ENCODE results near the gene BTRC. TPM values are rescaled to one million over a fixed set of nuclear protein-coding genes. Genes with fewer than 3 reads are reported as not detected.
"Not testable (repeated sequence)": the region's sequence is repeated elsewhere in the genome, so short reads cannot be mapped to it uniquely, and the experiment has no call there.

BTRC gene
- 10 to 100 TPM in 11 of 12 donors, not detected in 1; 18.7 to 39.8 (median 29.1) TPM for polyA plus RNA-seq (ENCODE audit: insufficient read length in 12 of 12)
- long read RNA-seq, donor 1, full-length matches to known transcripts: 1 of 1 reads
- long read RNA-seq, donor 1, partial matches to known transcripts: 0 of 1 reads
- long read RNA-seq, donor 1, other reads (novel, unspliced or antisense): 0 of 1 reads
- long read RNA-seq, donor 2, full-length matches to known transcripts: 5 of 5 reads
- long read RNA-seq, donor 2, partial matches to known transcripts: 0 of 5 reads
- long read RNA-seq, donor 2, other reads (novel, unspliced or antisense): 0 of 5 reads
- long read RNA-seq, donor 3, full-length matches to known transcripts: 2 of 2 reads
- long read RNA-seq, donor 3, partial matches to known transcripts: 0 of 2 reads
- long read RNA-seq, donor 3, other reads (novel, unspliced or antisense): 0 of 2 reads
- long read RNA-seq, donor 4: 0 reads
- long read RNA-seq, donor 5: 0 reads
- long read RNA-seq, donor 6, full-length matches to known transcripts: 2 of 8 reads
- long read RNA-seq, donor 6, partial matches to known transcripts: 6 of 8 reads
- long read RNA-seq, donor 6, other reads (novel, unspliced or antisense): 0 of 8 reads
- long read RNA-seq, donor 7, full-length matches to known transcripts: 2 of 14 reads
- long read RNA-seq, donor 7, partial matches to known transcripts: 12 of 14 reads
- long read RNA-seq, donor 7, other reads (novel, unspliced or antisense): 0 of 14 reads
- long read RNA-seq, donor 8, full-length matches to known transcripts: 5 of 11 reads
- long read RNA-seq, donor 8, partial matches to known transcripts: 6 of 11 reads
- long read RNA-seq, donor 8, other reads (novel, unspliced or antisense): 0 of 11 reads
- long read RNA-seq, donor 9, full-length matches to known transcripts: 1 of 1 reads
- long read RNA-seq, donor 9, partial matches to known transcripts: 0 of 1 reads
- long read RNA-seq, donor 9, other reads (novel, unspliced or antisense): 0 of 1 reads
- long read RNA-seq, donor 10, full-length matches to known transcripts: 8 of 8 reads
- long read RNA-seq, donor 10, partial matches to known transcripts: 0 of 8 reads
- long read RNA-seq, donor 10, other reads (novel, unspliced or antisense): 0 of 8 reads
- long read RNA-seq, donor 11, full-length matches to known transcripts: 3 of 3 reads
- long read RNA-seq, donor 11, partial matches to known transcripts: 0 of 3 reads
- long read RNA-seq, donor 11, other reads (novel, unspliced or antisense): 0 of 3 reads

- peak; percentile 99 for DNase-seq
Observed at GRCh38 chr10:101353692-101354327, at the start of gene BTRC. TSS of gene BTRC (plus strand) at chr10:101354165. CDS start at chr10:101354181, 16 bp downstream.

GRCh38 chr10:101304316-101304715 lies 49.6 kb upstream of the BTRC start:
- DNase-seq: no peak

- no peak for DNase-seq
Observed at GRCh38 chr10:101305320-101306241, 48.4 kb upstream of the BTRC start.

DNA sequence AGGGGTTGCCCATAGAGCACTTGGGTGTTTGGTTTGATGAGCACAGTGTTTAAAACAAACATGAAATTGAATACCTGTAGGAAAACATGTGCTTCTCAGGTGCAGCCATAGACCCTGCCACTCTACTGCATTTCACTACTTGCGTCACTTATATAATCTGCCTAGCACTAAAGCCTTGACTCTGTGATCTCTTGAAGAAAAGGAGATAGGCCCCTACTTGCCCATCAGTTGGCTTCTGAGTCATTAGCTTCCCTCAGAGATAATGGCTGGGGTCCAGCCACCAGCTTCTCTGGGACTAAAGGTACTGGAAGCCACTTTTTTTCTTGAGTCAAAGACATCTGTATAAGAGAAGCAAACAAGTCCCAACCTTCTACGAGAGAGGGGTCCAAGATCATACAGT lies 45.9 kb upstream of the BTRC start:
- no peak for DNase-seq

- DNase-seq: no peak
Observed at GRCh38 chr10:101310529-101311184, 43.3 kb upstream of the BTRC start.

GRCh38 chr10:101311185-101312066 lies 42.5 kb upstream of the BTRC start:
- no peak for DNase-seq

- no peak for DNase-seq
Observed at GRCh38 chr10:101319241-101319915, 34.6 kb upstream of the BTRC start.

DNA sequence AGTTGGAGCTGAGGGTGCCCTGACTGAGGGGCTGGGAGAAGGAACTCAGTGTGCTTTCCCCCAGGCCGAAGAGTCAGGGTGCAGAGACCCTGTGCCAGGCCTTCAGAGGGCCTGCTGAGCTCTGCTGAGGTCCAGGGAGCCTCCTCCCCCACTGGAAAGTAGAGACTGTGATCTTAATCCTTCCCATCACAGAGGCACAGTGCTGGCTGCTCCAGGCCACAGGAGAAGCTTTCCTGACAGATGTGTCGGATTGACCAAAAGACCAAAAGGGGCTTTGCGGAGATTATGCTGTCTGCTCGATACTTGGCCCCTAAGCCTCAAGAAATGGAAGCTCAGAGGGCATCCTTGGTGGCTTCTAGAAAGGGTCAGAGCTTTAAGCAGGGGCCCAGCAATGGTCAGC lies 32.9 kb upstream of the BTRC start:
- no peak for DNase-seq

GRCh38 chr10:101322266-101323108 lies 31.5 kb upstream of the BTRC start:
- no peak for DNase-seq

DNA sequence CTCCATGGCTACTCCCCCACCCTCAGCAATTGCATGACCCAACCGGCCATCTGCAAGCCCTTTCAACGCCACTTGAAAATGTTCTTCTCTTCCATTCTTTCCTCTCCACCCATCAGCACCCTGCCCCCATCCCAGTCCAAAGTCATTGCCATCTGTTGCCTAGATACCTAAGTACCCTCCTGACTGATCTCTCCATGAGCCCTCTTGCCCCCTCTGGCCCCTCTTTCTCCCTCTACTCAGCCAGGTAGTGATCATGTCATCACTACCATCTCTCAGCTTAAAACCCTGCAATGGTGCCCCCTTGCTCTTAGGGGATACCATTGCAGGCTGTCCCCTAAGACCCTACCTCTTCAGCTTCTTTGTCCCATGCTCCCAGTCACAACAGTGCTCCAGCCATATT lies 30.5 kb upstream of the BTRC start:
- no peak for DNase-seq

DNA sequence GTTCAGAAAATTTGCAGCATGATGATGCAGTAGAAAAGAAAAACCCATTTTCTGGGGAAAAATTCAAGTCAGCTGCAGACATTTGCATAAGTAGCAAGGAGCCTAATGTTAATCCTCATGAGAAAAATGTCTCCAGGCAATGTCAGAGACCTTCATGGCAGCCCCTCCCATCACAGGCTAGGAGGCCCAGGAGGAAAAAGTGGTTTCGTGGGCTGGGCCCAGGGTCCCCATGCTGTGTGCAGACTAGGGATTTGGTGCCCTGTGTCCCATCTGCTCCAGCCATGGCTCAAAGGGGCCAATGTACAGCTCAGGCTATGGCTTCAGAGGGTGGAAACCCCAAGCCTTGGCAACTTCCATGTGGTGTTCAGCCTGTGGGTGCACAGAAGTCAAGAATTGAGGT lies 26.5 kb upstream of the BTRC start:
- DNase-seq: not testable (repeated sequence)

DNA sequence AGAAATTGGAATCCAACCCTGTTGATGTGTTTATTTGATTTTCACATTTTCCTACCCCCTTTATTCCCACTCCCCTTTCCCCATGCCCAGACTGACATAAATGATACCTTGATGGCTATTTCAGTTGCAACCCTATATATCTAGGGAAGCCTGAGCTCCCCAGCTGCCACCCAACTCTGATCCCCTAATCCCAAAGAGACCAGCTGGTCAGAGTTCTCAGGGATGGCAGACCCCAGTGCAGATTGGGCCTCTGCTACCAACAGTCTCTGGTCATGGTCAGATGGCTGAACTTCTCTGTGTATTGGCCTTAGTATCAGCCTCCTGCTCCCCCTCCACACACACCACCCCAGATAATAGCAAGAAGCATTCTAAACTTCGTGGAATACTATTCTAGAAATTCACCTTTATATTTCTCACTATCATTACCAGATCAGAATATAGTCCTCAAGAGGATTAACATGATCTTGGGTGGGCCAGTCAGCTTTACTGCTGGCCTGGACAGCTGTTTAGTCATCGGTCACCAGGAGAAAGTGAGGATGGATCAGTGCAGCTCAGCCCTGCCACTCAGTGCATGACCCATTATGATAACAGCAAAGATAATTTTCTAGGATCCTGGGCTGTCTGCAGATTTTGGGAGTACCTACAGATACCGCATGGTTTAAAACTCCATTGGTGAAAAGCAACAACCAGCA lies 24.5 kb upstream of the BTRC start:
- no peak for DNase-seq

DNA sequence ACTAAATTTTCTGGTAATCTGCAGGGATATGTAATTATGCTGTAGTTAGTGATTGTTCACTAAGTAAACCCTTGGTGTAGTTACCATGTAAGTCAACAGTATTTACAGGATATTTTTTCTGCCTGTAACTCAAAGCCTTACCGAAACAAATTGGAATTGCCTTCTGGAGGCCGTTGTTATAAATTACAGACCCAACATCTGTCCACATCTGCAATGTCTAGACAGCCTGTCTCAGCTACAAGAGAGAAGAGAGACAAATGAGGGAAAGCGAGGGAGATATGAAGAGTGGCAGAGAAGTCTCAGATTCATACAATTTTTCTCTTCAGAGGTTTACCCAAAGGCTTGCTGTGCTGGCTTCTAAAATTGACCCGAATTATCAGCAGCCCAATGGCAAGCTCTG lies 23.7 kb upstream of the BTRC start:
- DNase-seq: no peak

DNA sequence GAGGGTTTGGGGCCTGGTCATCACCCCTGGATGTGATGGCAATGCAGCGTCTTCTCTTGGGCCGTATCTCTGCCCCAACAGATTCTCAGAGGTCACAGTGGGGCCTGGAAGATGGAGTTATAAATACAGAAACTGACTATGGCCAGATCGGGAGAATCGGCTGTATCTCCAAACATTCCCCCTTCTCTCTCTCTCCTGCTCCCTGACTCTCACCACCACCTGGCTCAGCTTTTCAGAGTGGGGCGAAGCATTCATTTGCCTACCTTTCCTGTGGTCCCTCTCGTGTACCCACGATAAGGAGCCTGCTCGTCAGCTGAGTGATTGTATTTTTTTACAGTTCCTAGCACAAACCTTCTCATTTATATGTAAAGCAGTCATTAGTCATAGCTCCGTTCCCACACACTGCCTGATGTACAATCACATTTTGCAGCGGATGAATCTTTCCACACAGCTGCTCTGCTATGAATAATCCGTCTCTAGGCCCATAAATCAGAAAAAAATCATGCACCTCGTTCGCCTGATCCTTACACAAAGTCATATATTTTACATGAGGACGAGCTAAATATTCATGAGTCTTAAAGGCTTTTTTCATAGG lies 23.2 kb upstream of the BTRC start:
- no peak for DNase-seq

DNA sequence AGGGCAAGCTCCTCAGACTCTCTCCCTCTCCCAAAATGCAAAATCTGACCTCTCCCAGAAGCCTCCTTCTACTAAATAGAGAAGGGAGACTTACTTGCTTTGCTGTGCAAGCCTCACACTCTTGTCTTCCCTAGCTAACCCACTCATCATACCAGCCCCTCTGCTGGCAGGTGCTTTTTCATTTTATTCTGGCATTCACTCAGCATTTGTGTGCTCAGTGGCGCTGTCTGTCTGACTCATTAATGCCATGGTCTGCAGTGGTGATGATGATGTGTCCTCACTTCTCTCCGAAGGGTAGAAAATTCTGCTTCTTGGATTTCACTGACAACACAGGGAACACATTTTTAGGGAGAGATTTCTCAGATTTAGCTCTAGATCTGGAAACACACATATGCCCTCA lies 22.0 kb upstream of the BTRC start:
- DNase-seq: no peak

DNA sequence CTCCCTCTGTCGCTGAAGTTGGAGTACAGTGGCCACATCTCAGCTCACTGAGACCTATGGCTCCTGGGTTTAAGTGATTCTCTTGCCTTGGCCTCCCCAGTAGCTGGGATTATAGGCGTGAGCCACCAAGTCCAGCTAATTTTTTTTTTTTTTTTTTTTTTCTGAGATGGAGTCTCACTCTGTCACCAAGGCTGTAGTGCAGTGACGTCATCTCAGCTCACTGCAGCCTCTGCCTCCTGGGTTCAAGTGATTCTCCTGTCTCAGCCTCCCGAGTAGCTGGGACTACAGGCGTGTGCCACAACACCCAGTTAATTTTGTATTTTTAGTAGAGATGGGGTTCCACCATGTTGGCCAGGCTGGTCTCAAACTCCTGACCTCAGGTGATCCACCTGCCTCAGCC lies 19.7 kb upstream of the BTRC start:
- DNase-seq: not testable (repeated sequence)

Measured in muscle of arm (tissue), 14 donors.